ENCODE measurements around the gene ZMAT5.

- TF ChIP-seq CTCF (IDR thresholded peaks at IDR 0.05; ENCODE audit: borderline replicate concordance, extremely low read depth, low read length, poor library complexity, severe bottlenecking) (no peak), EZH2 (IDR thresholded peaks at IDR 0.05; ENCODE audit: borderline replicate concordance, low read depth, low read length, severe bottlenecking) (no peak)
Observed at GRCh38 chr22:29798318-29798717, 31.5 kb upstream of the ZMAT5 start.

Data from DND-41 (cell line).